ENCODE results near the gene SERPINF2. TPM values are rescaled to one million over a fixed set of nuclear protein-coding genes. Genes with fewer than 3 reads are reported as not detected.
"Not testable (repeated sequence)": the region's sequence is repeated elsewhere in the genome, so short reads cannot be mapped to it uniquely, and the experiment has no call there.

Gene SERPINF2
- total RNA-seq, 1 donor from 2014 or later = not detected

DNA sequence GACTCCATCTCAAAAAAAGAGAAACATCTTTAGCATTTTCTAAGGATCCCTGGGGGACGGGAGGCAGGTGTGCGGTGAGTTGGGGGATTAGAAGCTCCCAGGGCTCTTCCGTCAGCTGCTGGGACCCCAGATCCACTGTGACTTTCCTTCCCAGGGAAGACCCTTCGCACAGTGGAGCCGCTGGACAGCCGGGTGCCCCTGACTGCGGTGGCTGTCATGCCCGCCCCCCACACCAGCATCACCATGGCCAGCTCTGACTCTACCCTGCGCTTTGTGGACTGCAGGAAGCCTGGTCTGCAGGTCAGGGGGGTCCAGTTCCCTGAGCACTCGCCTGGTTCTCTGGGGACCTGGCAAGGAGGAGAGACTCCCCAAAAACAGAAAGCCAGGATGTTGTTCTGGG is 7.3 kb upstream of the SERPINF2 start:
- no peak for DNase-seq

GRCh38 chr17:1735834-1736347 is 6.8 kb upstream of the SERPINF2 start:
- DNase-seq = no peak

DNA sequence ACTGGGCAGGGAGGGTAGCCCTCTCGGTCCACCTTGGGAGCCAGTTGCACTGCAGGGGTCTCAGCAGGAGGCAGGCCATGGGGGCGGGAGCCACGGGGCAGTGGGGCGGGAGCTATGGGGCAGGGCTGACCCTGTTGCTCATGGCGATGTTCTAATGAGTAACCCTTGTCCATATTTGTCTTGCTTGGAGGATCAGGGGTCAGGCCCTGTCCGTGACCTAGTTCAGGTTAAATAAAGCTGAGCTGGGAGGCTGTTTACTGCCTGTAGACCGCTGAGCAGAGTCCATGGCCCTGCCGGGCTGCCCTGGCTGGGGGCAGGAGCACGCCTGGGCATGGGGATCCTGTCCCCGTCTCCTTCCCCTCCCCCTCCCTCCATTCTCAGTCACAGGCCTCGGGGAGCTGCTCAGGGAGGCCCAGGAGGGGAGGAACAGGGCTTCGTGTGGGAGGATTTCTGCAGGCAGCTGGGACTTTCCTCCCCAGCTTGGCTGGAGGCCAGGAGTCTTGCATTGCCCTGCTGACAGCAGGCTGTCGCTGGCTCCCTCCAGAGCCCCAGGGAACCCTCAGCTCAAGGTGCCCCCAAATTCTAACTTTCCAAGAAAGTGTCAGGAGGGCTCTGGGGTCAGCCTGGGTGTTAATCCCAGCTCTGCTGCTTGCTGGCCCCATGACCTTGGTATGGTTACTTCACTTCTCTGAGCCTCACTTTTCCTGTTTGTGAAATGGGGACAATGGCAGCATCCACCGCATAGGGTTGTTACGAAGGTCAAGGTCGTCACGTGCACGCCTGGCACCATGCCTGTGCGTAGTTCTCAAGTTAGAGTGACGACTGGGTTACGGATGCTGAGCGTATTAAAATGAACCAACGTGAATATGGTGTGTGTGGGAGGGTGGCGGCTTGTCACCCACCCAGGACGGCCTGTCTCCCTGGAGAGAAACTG is 6.1 kb upstream of the SERPINF2 start:
- peak; percentile 77 for DNase-seq

DNA sequence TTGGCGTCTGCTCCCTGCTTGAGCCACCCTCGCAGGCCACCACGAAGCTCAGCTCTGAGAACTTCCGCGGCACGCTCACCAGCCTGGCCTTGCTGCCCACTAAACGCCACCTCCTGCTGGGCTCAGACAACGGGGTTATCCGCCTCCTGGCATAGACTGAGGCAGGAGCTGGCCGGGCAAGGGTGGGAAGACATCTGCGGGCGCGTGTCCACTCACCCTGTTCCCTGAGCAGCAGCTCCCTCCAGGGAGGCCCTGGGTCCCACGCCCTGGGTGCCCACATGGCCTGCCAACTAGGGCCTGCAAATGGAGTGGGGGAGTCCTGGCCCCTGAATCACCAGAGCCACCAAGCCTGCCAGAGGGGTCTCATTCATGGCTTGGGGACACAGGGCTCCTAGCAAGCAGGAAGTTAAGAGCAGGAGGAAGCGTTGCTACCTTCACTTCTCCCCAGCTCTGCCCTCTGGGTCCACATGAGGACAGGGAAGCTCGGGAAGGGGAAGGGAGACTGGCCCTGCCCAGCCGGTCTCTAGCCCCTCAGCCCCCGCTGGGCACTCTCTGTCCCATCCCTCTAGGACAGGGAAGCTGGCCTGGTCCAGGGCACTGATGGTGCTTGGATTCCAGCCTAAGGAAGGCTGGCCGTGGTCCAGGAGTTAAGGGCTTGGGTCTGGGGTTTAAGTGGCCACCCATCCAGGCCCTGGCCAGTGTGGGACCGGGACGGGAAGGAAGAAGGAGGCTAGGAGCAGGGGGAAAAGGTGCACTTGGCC is 5.0 kb upstream of the SERPINF2 start:
- no peak for DNase-seq

DNA sequence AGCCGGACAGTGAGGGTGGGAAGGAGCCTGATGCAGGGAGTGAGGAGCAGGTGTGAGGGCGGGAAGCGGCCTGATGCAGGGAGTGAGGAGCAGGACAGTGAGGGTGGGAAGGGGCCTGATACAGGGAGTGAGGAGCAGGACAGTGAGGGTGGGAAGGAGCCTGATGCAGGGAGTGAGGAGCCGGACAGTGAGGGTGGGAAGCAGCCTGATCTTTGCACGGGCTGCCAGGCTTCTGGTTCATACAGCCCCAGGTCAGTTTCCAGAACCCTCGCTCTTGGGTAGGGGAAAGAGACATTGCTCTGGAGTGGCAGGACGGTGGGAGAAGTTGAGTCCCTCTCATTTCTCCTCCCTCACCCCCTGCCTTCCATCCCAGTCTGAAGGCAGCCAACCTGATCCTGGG is 772 bp upstream of the SERPINF2 start:
- not testable (repeated sequence) for DNase-seq

- no peak for DNase-seq
These were observed 393 bp downstream of the SERPINF2 start for GRCh38 chr17:1743088-1743439.

- DNase-seq = no peak
These were observed 2.2 kb downstream of the SERPINF2 start for GRCh38 chr17:1744551-1745512.

GRCh38 chr17:1745513-1746020 is 2.9 kb downstream of the SERPINF2 start:
- DNase-seq = no peak

- peak; percentile 63 for DNase-seq
These were observed 4.4 kb downstream of the SERPINF2 start for GRCh38 chr17:1746975-1747543.

GRCh38 chr17:1750628-1751027 is 8.0 kb downstream of the SERPINF2 start:
- DNase-seq = no peak

DNA sequence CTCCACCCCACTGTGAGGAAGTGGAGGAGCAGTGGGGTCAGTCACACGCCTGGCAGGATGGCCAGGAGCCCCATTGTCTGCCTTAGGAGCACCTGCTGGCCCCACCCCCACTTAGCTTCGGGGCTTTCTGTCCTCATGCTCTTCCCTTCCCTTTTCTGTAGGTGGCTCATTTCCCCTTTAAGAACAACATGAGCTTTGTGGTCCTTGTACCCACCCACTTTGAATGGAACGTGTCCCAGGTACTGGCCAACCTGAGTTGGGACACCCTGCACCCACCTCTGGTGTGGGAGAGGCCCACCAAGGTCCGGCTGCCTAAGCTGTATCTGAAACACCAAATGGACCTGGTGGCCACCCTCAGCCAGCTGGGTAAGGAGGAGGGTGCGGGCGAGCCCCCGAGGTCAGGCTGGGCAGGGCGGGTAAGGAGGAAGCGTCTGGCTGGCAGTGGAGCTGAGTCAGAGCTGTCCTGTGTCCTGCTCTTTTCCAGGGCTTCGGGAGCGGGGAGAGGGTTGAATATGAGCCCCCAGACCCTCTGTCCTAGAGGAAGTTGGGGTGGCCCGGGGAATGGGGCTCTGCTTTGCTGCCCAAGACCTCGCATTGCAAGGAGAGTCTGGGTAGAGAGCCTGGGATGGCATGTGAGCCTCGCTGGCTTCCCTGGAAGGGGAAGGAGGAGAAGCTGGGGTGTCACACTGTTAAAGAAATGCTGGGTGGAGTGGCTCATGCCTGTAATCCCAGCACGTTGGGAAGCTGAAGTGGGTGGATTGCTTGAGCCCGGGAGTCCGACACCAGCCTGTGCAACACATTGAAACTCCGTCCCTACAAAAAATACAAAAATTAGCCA is 10.0 kb downstream of the SERPINF2 start:
- no peak for DNase-seq

- no peak for DNase-seq
These were observed 11.2 kb downstream of the SERPINF2 start for GRCh38 chr17:1753767-1754429.

DNA sequence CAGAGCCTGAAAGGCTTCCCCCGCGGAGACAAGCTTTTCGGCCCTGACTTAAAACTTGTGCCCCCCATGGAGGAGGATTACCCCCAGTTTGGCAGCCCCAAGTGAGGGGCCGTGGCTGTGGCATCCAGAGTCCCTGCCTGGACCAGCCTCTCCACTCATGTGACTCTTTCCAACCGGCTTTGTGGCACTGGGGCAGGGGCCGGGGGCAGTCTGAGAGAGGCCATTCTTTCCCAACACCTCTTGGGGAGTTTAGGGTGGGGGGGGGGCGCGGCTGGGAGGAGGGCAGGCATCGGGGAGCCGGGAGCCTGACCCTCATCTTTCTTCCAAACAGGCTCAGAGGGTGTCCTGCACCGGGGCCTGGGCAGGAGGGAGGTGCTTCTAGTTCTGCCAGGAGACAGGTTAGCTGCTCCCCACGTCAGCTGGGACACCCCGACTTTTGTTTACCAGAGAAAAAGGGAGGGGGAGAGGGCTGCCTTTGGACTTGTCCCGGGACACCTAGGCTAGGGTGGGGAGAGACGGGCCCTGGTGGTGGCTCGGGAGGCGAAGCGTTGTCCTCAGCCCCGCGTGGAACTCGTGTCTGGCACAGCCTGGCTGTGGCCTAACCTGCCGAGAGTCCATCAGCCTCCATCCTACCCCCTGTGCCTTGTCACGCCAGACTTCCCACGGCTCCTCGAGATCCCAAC is 11.9 kb downstream of the SERPINF2 start:
- DNase-seq = no peak

- peak; percentile 88 for DNase-seq
These were observed 12.7 kb downstream of the SERPINF2 start for GRCh38 chr17:1755252-1755826.

- DNase-seq = no peak
These were observed 13.2 kb downstream of the SERPINF2 start for GRCh38 chr17:1755827-1756262.

DNA sequence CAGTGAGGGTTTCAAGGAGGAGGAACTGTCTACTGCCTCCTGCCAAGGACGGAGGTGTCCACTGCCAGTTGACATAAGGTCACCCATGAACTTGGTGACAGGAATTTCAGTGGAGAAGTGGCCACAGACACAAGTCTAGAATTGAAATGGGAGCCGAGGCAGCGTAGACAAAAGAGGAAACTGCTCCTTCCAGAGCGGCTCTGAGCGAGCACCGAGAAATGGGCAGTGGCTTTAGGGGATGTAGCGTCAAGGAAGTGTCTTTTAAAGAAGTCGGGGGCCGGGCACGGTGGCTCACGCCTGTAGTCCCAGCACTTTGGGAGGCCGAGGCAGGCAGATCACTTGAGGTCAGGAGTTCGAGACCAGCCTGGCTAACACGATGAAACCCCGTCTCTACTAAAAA is 16.1 kb downstream of the SERPINF2 start:
- DNase-seq = no peak

DNA sequence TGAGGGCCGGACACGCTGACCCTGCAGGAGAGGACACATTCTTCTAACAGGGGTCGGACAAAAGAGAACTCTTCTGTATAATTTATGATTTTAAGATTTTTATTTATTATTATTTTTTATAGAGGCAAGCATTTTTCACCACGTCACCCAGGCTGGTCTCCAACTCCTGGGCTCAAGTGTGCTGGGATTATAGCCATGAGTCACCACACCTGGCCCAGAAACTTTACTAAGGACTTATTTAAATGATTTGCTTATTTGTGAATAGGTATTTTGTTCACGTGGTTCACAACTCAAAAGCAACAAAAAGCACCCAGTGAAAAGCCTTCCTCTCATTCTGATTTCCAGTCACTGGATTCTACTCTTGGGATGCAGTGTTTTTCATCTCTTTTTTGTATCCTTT is 16.9 kb downstream of the SERPINF2 start:
- no peak for DNase-seq

GRCh38 chr17:1762233-1762900 is 19.7 kb downstream of the SERPINF2 start:
- peak; percentile 79 for DNase-seq
